Astrocyte of the cerebellum (primary cell): ENCODE results near the gene CCDC171.
A peak's percentile ranks its signal among the peaks of the same experiment; 100 is the strongest.
"Not testable (repeated sequence)": the region's sequence is repeated elsewhere in the genome, so short reads cannot be mapped to it uniquely, and the experiment has no call there.

Source experiments
- DNase-seq: peaks from one replicate; pipeline ENCODE4 v3.0.0-alpha.2; 2011; ENCODE audit warnings: low read depth
- H3K4me3 ChIP-seq: 2 replicates; pipeline ENCODE4 v1.5.1; 2011; ENCODE audit warnings: mild to moderate bottlenecking, low read depth, low read length, moderate library complexity
- in situ Hi-C: cut with HindIII; loops from 2 replicates; pipeline ENCODE4 v1.10.0; 2017; ENCODE audit warnings: low sequenced_read_pairs
- TF ChIP-seq, protein P1 (sequence below): IDR thresholded peaks from 2 replicates; pipeline ENCODE4 v1.5.1; 2012; ENCODE audit warnings: low read length, low read depth, moderate library complexity, mild to moderate bottlenecking; ENCODE audit errors: missing control alignments

Gene CCDC171

DNA sequence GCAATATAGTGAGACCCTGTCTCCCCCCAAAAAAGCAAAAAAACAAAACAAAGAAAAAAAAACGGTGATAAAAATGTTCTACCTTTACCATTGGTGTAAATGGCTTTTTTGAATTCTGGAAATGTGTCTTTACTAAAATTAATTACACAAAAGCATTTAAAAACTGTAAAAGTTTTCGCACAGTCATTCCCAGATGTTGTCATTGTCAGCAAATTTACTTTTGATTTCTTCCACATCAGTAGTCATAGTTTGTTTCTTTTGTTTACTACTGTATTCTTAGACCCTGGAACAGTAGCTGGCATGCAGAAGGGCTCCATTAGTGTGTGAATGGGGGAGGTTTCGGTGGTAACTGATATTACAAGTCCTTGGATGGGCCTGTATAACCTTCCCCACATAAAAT, 39.5 kb downstream of the CCDC171 start:
- in situ Hi-C loops, result no loop called here
- H3K4me3 ChIP-seq, result no peak overlapping the region
- DNase-seq, result no peak
- TF ChIP-seq, protein P1, sequence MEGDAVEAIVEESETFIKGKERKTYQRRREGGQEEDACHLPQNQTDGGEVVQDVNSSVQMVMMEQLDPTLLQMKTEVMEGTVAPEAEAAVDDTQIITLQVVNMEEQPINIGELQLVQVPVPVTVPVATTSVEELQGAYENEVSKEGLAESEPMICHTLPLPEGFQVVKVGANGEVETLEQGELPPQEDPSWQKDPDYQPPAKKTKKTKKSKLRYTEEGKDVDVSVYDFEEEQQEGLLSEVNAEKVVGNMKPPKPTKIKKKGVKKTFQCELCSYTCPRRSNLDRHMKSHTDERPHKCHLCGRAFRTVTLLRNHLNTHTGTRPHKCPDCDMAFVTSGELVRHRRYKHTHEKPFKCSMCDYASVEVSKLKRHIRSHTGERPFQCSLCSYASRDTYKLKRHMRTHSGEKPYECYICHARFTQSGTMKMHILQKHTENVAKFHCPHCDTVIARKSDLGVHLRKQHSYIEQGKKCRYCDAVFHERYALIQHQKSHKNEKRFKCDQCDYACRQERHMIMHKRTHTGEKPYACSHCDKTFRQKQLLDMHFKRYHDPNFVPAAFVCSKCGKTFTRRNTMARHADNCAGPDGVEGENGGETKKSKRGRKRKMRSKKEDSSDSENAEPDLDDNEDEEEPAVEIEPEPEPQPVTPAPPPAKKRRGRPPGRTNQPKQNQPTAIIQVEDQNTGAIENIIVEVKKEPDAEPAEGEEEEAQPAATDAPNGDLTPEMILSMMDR, result no peak

DNA sequence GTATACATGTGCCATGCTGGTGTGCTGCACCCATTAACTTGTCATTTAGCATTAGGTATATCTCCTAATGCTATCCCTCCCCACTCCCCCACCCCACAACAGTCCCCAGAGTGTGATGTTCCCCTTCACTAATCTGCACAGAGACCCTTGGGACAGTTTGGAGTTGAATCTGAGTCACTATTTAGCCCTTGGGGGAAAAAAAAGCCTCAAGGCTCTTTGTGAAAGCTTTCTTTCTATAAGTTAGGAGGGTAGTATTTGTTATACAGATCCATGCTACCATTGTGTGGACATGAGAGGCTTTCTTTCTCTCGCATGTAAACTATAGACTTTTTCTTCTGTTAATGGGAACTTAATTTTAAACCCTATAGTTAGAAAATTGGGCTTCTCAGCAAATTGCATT, 40.1 kb downstream of the CCDC171 start:
- in situ Hi-C loops, DNase-seq, H3K4me3 ChIP-seq: not testable (repeated sequence)

DNA sequence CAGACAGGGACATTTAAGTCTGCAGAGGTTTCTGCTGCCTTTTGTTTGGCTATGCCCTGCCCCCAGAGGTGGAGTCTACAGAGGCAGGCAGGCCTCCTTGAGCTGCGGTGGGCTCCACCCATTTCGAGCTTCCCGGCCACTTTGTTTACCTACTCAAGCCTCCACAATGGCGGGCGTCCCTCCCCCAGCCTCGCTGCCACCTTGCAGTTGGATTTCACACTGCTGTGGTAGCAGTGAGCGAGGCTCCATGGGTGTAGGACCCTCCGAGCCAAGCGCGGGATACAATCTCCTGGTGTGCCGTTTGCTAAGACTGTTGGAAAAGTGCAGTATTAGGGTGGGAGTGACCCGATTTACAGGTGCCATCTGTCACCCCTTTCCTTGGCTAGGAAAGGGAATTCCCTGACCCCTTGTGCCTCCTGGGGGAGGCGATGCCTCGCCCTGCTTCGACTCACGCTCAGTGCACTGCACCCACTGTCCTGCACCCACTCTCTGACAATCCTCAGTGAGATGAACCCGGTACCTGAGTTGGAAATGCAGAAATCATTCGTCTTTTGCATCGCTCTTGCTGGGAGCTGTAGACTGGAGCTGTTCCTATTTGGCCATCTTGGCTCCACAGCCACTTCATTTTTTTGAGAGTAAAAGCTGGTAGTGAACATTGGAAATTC, 48.0 kb downstream of the CCDC171 start:
- DNase-seq, in situ Hi-C loops, H3K4me3 ChIP-seq: not testable (repeated sequence)

DNA sequence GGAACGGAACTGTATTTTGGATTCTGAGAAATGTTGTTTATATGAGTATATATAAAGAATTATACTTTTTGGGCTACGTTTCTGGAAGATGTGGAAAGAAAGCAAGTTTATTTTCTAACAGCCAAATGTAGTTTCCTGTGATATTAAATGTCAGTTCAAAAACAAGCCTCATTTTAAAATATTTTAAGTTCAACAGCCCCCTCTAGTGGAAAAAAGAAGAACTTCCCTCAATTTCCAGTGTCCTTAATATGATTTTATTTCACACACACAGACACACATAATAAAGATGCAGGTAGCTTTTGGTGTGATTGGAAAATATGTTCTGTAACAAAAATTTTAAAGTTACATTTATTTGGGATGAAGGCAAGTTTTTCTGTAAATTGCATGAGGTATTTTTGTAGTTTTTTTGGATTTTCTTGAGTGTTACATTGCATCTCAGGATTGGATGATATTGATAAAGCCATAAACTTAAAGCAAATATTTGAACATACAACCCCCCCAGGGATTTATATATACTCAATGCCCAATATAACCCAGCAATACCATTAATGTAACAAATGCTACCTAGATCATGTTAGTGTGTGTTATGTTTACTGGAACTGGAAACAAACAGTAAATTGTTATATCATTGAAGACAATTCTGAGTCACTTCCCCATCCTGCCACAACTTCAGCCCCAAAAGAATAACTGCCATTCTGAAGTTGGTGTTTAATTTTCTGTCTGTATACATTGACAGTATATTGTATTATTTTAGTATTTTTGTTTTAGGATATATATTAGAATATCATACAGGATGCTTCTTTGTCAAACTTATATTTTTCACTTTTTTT, 54.0 kb downstream of the CCDC171 start:
- peak; percentile 13 for DNase-seq

GRCh38 chr9:15612962-15613361, 60.1 kb downstream of the CCDC171 start:
- DNase-seq, result no peak
- in situ Hi-C loops, result no loop called here
- no peak overlapping the region for H3K4me3 ChIP-seq
- TF ChIP-seq, protein P1, result no peak

More for the DNA sequence above, 54.0 kb downstream of the CCDC171 start:
- TF ChIP-seq, protein P1, result peak; percentile 30
- in situ Hi-C loops, result no loop called here
- H3K4me3 ChIP-seq, result no peak overlapping the region

DNA sequence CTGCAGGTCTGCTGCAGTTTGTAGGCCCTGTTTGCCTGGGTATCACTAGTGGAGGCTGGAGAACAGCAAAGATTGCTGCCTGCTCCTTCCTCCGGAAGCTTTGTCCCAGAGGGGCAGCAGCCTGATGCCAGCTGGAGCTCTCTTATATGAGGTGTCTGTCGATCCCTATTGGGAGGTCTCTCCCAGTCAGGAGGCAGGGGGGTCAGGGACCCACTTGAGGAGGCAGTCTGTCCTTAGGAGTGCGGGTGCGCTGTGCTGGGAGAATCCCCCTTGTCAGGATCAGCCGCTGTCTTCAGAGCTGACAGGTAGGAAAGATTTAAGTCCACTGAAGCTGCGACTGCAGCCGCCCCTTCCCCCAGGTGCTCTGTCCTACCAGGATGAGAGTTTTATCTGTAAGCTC, 64.9 kb downstream of the CCDC171 start:
- in situ Hi-C loops, result no loop called here
- TF ChIP-seq, protein P1, result no peak
- DNase-seq, result no peak
- H3K4me3 ChIP-seq, result no peak overlapping the region

GRCh38 chr9:15618540-15619331, 65.9 kb downstream of the CCDC171 start:
- TF ChIP-seq, protein P1, result no peak

More at GRCh38 chr9:15618540-15619331, 65.9 kb downstream of the CCDC171 start:
- in situ Hi-C loops, result no loop called here
- no peak overlapping the region for H3K4me3 ChIP-seq
- DNase-seq, result no peak
